ENCODE data around the gene RAD51. TPM values are rescaled to one million over a fixed set of nuclear protein-coding genes. Genes with fewer than 3 reads are reported as not detected.

The RAD51 gene
- total RNA-seq, 1 donor from 2014 or later, result 29.2 TPM

- H3K4me1 Mint-ChIP-seq, result peaks cover 29% of the 10 kb centered on the region
- peaks cover 6% of the 10 kb centered on the region for H3K36me3 Mint-ChIP-seq (ENCODE audit: low read depth)
- no peaks in the 10 kb centered on the region for H3K27me3 Mint-ChIP-seq (ENCODE audit: low read depth)
Measured at GRCh38 chr15:40749151-40749630, 54.2 kb downstream of the RAD51 start.

GRCh38 chr15:40750885-40751284 lies 55.9 kb downstream of the RAD51 start:
- Mint-ChIP-seq H3K36me3 (ENCODE audit: low read depth) (peaks cover 6% of the 10 kb centered on the region), H3K27ac (ENCODE audit: unreplicated experiment) (no peak overlapping the region), H3K4me3 (no peak overlapping the region), H3K4me1 (peaks cover 29% of the 10 kb centered on the region), H3K9me3 (no peaks in the 10 kb centered on the region), H3K27me3 (ENCODE audit: low read depth) (no peaks in the 10 kb centered on the region)
- no peak for DNase-seq (ENCODE audit: low read depth, low spot score)
- TF ChIP-seq CTCF (conservative IDR thresholded peaks at IDR 0.05), result no peak

More at GRCh38 chr15:40749151-40749630, 54.2 kb downstream of the RAD51 start:
- DNase-seq (ENCODE audit: low read depth, low spot score), result no peak
- TF ChIP-seq CTCF (conservative IDR thresholded peaks at IDR 0.05), result no peak
- Mint-ChIP-seq H3K9me3 (no peaks in the 10 kb centered on the region), H3K27ac (ENCODE audit: unreplicated experiment) (no peak overlapping the region), H3K4me3 (no peak overlapping the region)

GRCh38 chr15:40751745-40752144 lies 56.8 kb downstream of the RAD51 start:
- H3K36me3 Mint-ChIP-seq (ENCODE audit: low read depth), result peaks cover 6% of the 10 kb centered on the region
- no peak for TF ChIP-seq CTCF (conservative IDR thresholded peaks at IDR 0.05)
- no peaks in the 10 kb centered on the region for H3K9me3 Mint-ChIP-seq
- peak overlapping the region; percentile 93 for H3K4me3 Mint-ChIP-seq
- no peaks in the 10 kb centered on the region for H3K27me3 Mint-ChIP-seq (ENCODE audit: low read depth)
- peaks cover 29% of the 10 kb centered on the region for H3K4me1 Mint-ChIP-seq
- no peak for DNase-seq (ENCODE audit: low read depth, low spot score)
- H3K27ac Mint-ChIP-seq (ENCODE audit: unreplicated experiment), result no peak overlapping the region

GRCh38 chr15:40754574-40754882 lies 59.6 kb downstream of the RAD51 start:
- H3K4me3 Mint-ChIP-seq, result peak overlapping the region; percentile 93
- no peak for TF ChIP-seq CTCF (conservative IDR thresholded peaks at IDR 0.05)
- DNase-seq (ENCODE audit: low read depth, low spot score), result no peak
- H3K4me1 Mint-ChIP-seq, result peaks cover 26% of the 10 kb centered on the region
- no peaks in the 10 kb centered on the region for H3K27me3 Mint-ChIP-seq (ENCODE audit: low read depth)
- H3K36me3 Mint-ChIP-seq (ENCODE audit: low read depth), result peaks cover 2% of the 10 kb centered on the region
- H3K9me3 Mint-ChIP-seq, result no peaks in the 10 kb centered on the region
- H3K27ac Mint-ChIP-seq (ENCODE audit: unreplicated experiment), result no peak overlapping the region

- Mint-ChIP-seq H3K4me3 (peak within 1 kb of the TSS; percentile 93), H3K27ac (ENCODE audit: unreplicated experiment) (peak within 1 kb of the TSS; percentile 100), H3K27me3 (ENCODE audit: low read depth) (no peaks in the 10 kb centered on the region), H3K36me3 (ENCODE audit: low read depth) (no peaks in the 10 kb centered on the region), H3K9me3 (no peaks in the 10 kb centered on the region), H3K4me1 (peaks cover 26% of the 10 kb centered on the region)
- peak; percentile 91 for DNase-seq (ENCODE audit: low read depth, low spot score)
- TF ChIP-seq CTCF (conservative IDR thresholded peaks at IDR 0.05), result no peak
Measured at GRCh38 chr15:40754883-40755811, 60.2 kb downstream of the RAD51 start, which contains the start of gene RMDN3. Gene RMDN3, minus strand, starts transcription at chr15:40755254. Its CDS starts 471 bp downstream, at chr15:40754783.

All from neural crest cell (in vitro differentiated cells).